SK-N-MC (cell line): ENCODE data around the gene DDC.
"Not testable (repeated sequence)": the region's sequence is repeated elsewhere in the genome, so short reads cannot be mapped to it uniquely, and the experiment has no call there.

Source experiments
- EZH2 ChIP-seq: fragments of 200-600 bp; sonication (generic); IDR thresholded peaks from one replicate; pipeline ENCODE4 v1.6.1; 2017; ENCODE audit warnings: antibody characterized with exemption
- FOXP2 ChIP-seq: optimal IDR thresholded peaks from 2 replicates; pipeline ENCODE3; 2011; ENCODE audit warnings: mild to moderate bottlenecking, moderate library complexity; ENCODE audit not compliant: insufficient read depth; ENCODE audit errors: extremely low read length, control extremely low read depth
- POLR2AphosphoS5 ChIP-seq: IDR thresholded peaks from 2 replicates; pipeline ENCODE4 v1.6.1; 2012; ENCODE audit warnings: mild to moderate bottlenecking, low read depth, low read length, borderline replicate concordance

DNA sequence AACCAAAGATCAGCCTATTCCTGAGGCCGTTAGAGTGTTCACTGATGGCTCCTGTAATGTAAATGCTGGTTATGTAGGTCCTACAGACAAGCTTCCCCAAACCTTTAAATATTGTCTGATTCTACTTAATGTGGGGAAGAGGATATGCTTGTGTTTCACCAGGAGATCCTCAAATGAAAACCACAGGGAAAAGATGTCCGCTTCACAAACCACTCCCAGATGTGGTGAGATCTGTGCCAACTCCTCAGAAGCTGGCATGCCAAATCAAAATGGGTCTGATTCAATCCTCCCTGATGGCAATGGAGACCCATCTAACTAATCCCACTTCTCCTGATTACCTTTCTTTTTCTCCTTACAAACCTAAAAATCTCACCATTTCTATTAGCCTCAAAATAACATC is 15.5 kb upstream of the DDC start:
- TF ChIP-seq POLR2AphosphoS5, EZH2, FOXP2: not testable (repeated sequence)
